Ammon's horn (tissue), 1 donor: Measurements from ENCODE around the gene CCDC12.
A peak's percentile ranks its signal among the peaks of the same experiment; 100 is the strongest.

Experiments
- DNase-seq: peaks from one replicate; pipeline ENCODE4 v3.0.0-alpha.2; 2016; ENCODE audit warnings: low spot score

Gene CCDC12

GRCh38 chr3:47007482-47008233 is 31.1 kb upstream of the CCDC12 start:
- DNase-seq, result no peak

- no peak for DNase-seq
These were observed 30.5 kb upstream of the CCDC12 start for GRCh38 chr3:47007001-47007400.

GRCh38 chr3:47006145-47006651 is 29.7 kb upstream of the CCDC12 start:
- DNase-seq, result no peak

GRCh38 chr3:47005212-47006144 is 28.9 kb upstream of the CCDC12 start:
- no peak for DNase-seq

GRCh38 chr3:47004369-47005211 is 28.0 kb upstream of the CCDC12 start:
- DNase-seq, result no peak

GRCh38 chr3:47003461-47004368 is 27.2 kb upstream of the CCDC12 start:
- no peak for DNase-seq

- DNase-seq, result no peak
These were observed 26.5 kb upstream of the CCDC12 start for GRCh38 chr3:47003056-47003410.

- no peak for DNase-seq
These were observed 25.9 kb upstream of the CCDC12 start for GRCh38 chr3:47002171-47003055.

- no peak for DNase-seq
These were observed 25.2 kb upstream of the CCDC12 start for GRCh38 chr3:47001731-47002170.

- no peak for DNase-seq
These were observed 24.6 kb upstream of the CCDC12 start for GRCh38 chr3:47000922-47001730.

GRCh38 chr3:47000198-47000815 is 23.8 kb upstream of the CCDC12 start:
- DNase-seq, result no peak

GRCh38 chr3:46999516-47000197 is 23.1 kb upstream of the CCDC12 start:
- DNase-seq, result no peak

GRCh38 chr3:46998852-46999515 is 22.4 kb upstream of the CCDC12 start:
- DNase-seq, result no peak

- peak; percentile 60 for DNase-seq
These were observed 21.7 kb upstream of the CCDC12 start for GRCh38 chr3:46998121-46998851.

GRCh38 chr3:46997453-46998091 is 21.0 kb upstream of the CCDC12 start:
- no peak for DNase-seq
